Mesendoderm (in vitro differentiated cells): Measurements from ENCODE around the gene TMEM145.

ENCODE experiments used
- DNase-seq: peaks from one replicate; pipeline ENCODE4 v3.0.0; 2013
- H2AK5ac ChIP-seq: 2 replicates; pipeline ENCODE4 v1.6.1; 2013; ENCODE audit warnings: low read length, inconsistent platforms
- H2BK120ac ChIP-seq: 2 replicates; pipeline ENCODE4 v1.6.1; 2013; ENCODE audit warnings: low read depth, mild to moderate bottlenecking, low read length, moderate library complexity, mixed read lengths
- H2BK15ac ChIP-seq: replicated peaks from 2 replicates; pipeline ENCODE4 v1.6.1; 2013; ENCODE audit warnings: low read depth, mild to moderate bottlenecking, moderate library complexity
- H2BK5ac ChIP-seq: 2 replicates; pipeline ENCODE4 v1.6.1; 2013; ENCODE audit warnings: low read length, inconsistent platforms
- H3K18ac ChIP-seq: 2 replicates; pipeline ENCODE4 v1.6.1; 2013; ENCODE audit warnings: mild to moderate bottlenecking, low read length, mixed read lengths
- H3K23ac ChIP-seq: one replicate; pipeline ENCODE4 v1.6.1; 2013; ENCODE audit warnings: low read length
- H3K27ac ChIP-seq: 2 replicates; pipeline ENCODE4 v1.5.1; 2013; ENCODE audit warnings: low read depth, mild to moderate bottlenecking, inconsistent platforms, low read length, moderate library complexity
- H3K27me3 ChIP-seq: 2 replicates; pipeline ENCODE4 v1.6.1; 2013; ENCODE audit warnings: low read length, control low read depth, mild to moderate bottlenecking, inconsistent platforms; ENCODE audit not compliant: insufficient read depth, poor library complexity
- H3K36me3 ChIP-seq: 2 replicates; pipeline ENCODE4 v1.6.1; 2013; ENCODE audit warnings: low read length, inconsistent platforms; ENCODE audit not compliant: control insufficient read depth, insufficient read depth
- H3K4ac ChIP-seq: one replicate; pipeline ENCODE4 v1.6.1; 2013; ENCODE audit warnings: low read depth, mild to moderate bottlenecking, low read length, moderate library complexity
- H3K4me1 ChIP-seq: 2 replicates; pipeline ENCODE4 v1.6.1; 2013; ENCODE audit warnings: low read depth, low read length, inconsistent platforms; ENCODE audit not compliant: control insufficient read depth
- H3K4me2 ChIP-seq: 2 replicates; pipeline ENCODE4 v1.6.1; 2013; ENCODE audit warnings: low read length
- H3K4me3 ChIP-seq: 2 replicates; pipeline ENCODE4 v1.5.1; 2013; ENCODE audit warnings: mild to moderate bottlenecking, low read length
- H3K56ac ChIP-seq: one replicate; pipeline ENCODE4 v1.6.1; 2013; ENCODE audit warnings: low read length
- H3K79me1 ChIP-seq: 2 replicates; pipeline ENCODE4 v1.6.1; 2013; ENCODE audit warnings: low read length, inconsistent platforms
- H3K79me2 ChIP-seq: 2 replicates; pipeline ENCODE4 v1.6.1; 2013; ENCODE audit warnings: mild to moderate bottlenecking, low read length; ENCODE audit not compliant: control insufficient read depth, insufficient read depth
- H3K9ac ChIP-seq: 2 replicates; pipeline ENCODE4 v1.6.1; 2013; ENCODE audit warnings: low read length, inconsistent platforms
- H4K5ac ChIP-seq: one replicate; pipeline ENCODE4 v1.6.1; 2013; ENCODE audit warnings: low read length
- H4K8ac ChIP-seq: one replicate; pipeline ENCODE4 v1.6.1; 2013; ENCODE audit warnings: low read depth, mild to moderate bottlenecking, control low read depth, low read length, moderate library complexity
- WGBS: extraction: QIAGEN DNeasy Blood & Tissue Kit; methylation state at CpG from one replicate; pipeline ENCODE4 v1.1.7; 2013; ENCODE audit warnings: low lambda C conversion rate, missing lambda C conversion rate; ENCODE audit not compliant: insufficient coverage; ENCODE audit errors: extremely low coverage; 5-methylcytosine and 5-hydroxymethylcytosine counted together

The TMEM145 gene

GRCh38 chr19:42272535-42272897 is 40.6 kb upstream of the TMEM145 start:
- Histone ChIP-seq H3K56ac (no peak overlapping the region), H3K27me3 (no peaks in the 10 kb centered on the region), H3K4me3 (no peak overlapping the region), H3K18ac (no peak overlapping the region), H3K4me2 (no peak overlapping the region), H3K4ac (no peak overlapping the region), H4K8ac (no peak overlapping the region), H3K79me2 (no peaks in the 10 kb centered on the region), H2AK5ac (no peak overlapping the region), H3K27ac (no peak overlapping the region), H3K9ac (no peak overlapping the region), H2BK15ac (no peak overlapping the region), H3K23ac (no peak overlapping the region), H3K4me1 (peaks cover 2% of the 10 kb centered on the region), H4K5ac (no peak overlapping the region), H3K79me1 (peaks cover 7% of the 10 kb centered on the region), H2BK120ac (no peak overlapping the region), H3K36me3 (peaks cover 2% of the 10 kb centered on the region), H2BK5ac (no peak overlapping the region)
- DNase-seq = no peak
- no CpG with 5 or more reads among the region's 9 CpGs for WGBS

GRCh38 chr19:42272989-42273406 is 40.1 kb upstream of the TMEM145 start:
- H3K18ac ChIP-seq = no peak overlapping the region
- H3K4me2 ChIP-seq = no peak overlapping the region
- no peak overlapping the region for H3K4me3 ChIP-seq
- H3K27me3 ChIP-seq = no peaks in the 10 kb centered on the region
- no peak overlapping the region for H3K4ac ChIP-seq
- H3K79me1 ChIP-seq = peaks cover 7% of the 10 kb centered on the region
- WGBS = no CpG with 5 or more reads among the region's 23 CpGs
- no peak overlapping the region for H2BK120ac ChIP-seq
- H4K8ac ChIP-seq = no peak overlapping the region
- H3K79me2 ChIP-seq = no peaks in the 10 kb centered on the region
- H3K4me1 ChIP-seq = peaks cover 2% of the 10 kb centered on the region
- no peak overlapping the region for H3K27ac ChIP-seq
- no peak overlapping the region for H3K23ac ChIP-seq
- H2BK15ac ChIP-seq = no peak overlapping the region
- H3K36me3 ChIP-seq = peaks cover 2% of the 10 kb centered on the region
- DNase-seq = no peak
- H3K56ac ChIP-seq = no peak overlapping the region
- H4K5ac ChIP-seq = no peak overlapping the region
- H2BK5ac ChIP-seq = no peak overlapping the region
- H2AK5ac ChIP-seq = no peak overlapping the region
- H3K9ac ChIP-seq = no peak overlapping the region

GRCh38 chr19:42273407-42274064 is 39.6 kb upstream of the TMEM145 start:
- no CpG with 5 or more reads among the region's 43 CpGs for WGBS

GRCh38 chr19:42274065-42274682 is 38.9 kb upstream of the TMEM145 start:
- Histone ChIP-seq H4K8ac (no peak overlapping the region), H3K4me3 (no peak overlapping the region), H2AK5ac (no peak overlapping the region), H3K79me1 (peaks cover 7% of the 10 kb centered on the region), H3K23ac (no peak overlapping the region), H4K5ac (no peak overlapping the region), H3K79me2 (no peaks in the 10 kb centered on the region), H3K4me1 (peaks cover 2% of the 10 kb centered on the region), H3K4ac (no peak overlapping the region), H2BK120ac (no peak overlapping the region), H3K9ac (no peak overlapping the region), H3K56ac (no peak overlapping the region), H3K27ac (no peak overlapping the region), H2BK5ac (no peak overlapping the region), H2BK15ac (no peak overlapping the region), H3K4me2 (no peak overlapping the region), H3K27me3 (no peaks in the 10 kb centered on the region), H3K18ac (no peak overlapping the region), H3K36me3 (peaks cover 2% of the 10 kb centered on the region)
- DNase-seq = no peak
- no CpG with 5 or more reads among the region's 22 CpGs for WGBS

More at GRCh38 chr19:42273407-42274064, 39.6 kb upstream of the TMEM145 start:
- Histone ChIP-seq H4K8ac (no peak overlapping the region), H3K27ac (no peak overlapping the region), H3K56ac (no peak overlapping the region), H2BK120ac (no peak overlapping the region), H3K4ac (no peak overlapping the region), H3K23ac (no peak overlapping the region), H2AK5ac (no peak overlapping the region), H2BK5ac (no peak overlapping the region), H3K27me3 (no peaks in the 10 kb centered on the region), H3K9ac (no peak overlapping the region), H3K4me3 (no peak overlapping the region), H2BK15ac (no peak overlapping the region), H3K18ac (no peak overlapping the region), H3K79me1 (peaks cover 7% of the 10 kb centered on the region), H3K36me3 (peaks cover 2% of the 10 kb centered on the region), H4K5ac (no peak overlapping the region), H3K4me2 (no peak overlapping the region), H3K79me2 (no peaks in the 10 kb centered on the region), H3K4me1 (peaks cover 2% of the 10 kb centered on the region)
- no peak for DNase-seq

- Histone ChIP-seq H3K79me1 (peaks cover 2% of the 10 kb centered on the region), H3K4me2 (no peak overlapping the region), H2AK5ac (no peak overlapping the region), H3K27ac (no peak overlapping the region), H2BK5ac (no peak overlapping the region), H3K4ac (no peak overlapping the region), H4K5ac (no peak overlapping the region), H3K36me3 (peaks cover 2% of the 10 kb centered on the region), H3K18ac (no peak overlapping the region), H2BK120ac (no peak overlapping the region), H4K8ac (no peak overlapping the region), H3K56ac (no peak overlapping the region), H3K27me3 (no peaks in the 10 kb centered on the region), H3K9ac (no peak overlapping the region), H3K4me1 (no peaks in the 10 kb centered on the region), H3K79me2 (no peaks in the 10 kb centered on the region), H3K4me3 (no peak overlapping the region), H2BK15ac (no peak overlapping the region), H3K23ac (no peak overlapping the region)
- WGBS = no CpG with 5 or more reads among the region's 7 CpGs
- no peak for DNase-seq
Observed at GRCh38 chr19:42275103-42275502, 38.0 kb upstream of the TMEM145 start.

GRCh38 chr19:42275517-42275916 is 37.6 kb upstream of the TMEM145 start:
- Histone ChIP-seq H3K27me3 (no peaks in the 10 kb centered on the region), H3K36me3 (peaks cover 2% of the 10 kb centered on the region)
- WGBS = no CpG with 5 or more reads among the region's 3 CpGs

More at GRCh38 chr19:42275517-42275916, 37.6 kb upstream of the TMEM145 start:
- H2AK5ac ChIP-seq = no peak overlapping the region
- no peak overlapping the region for H4K5ac ChIP-seq
- no peak overlapping the region for H3K4me2 ChIP-seq
- no peak overlapping the region for H3K27ac ChIP-seq
- no peak overlapping the region for H3K4me3 ChIP-seq
- no peak overlapping the region for H2BK120ac ChIP-seq
- H2BK5ac ChIP-seq = no peak overlapping the region
- no peak overlapping the region for H3K23ac ChIP-seq
- H3K9ac ChIP-seq = no peak overlapping the region
- no peak overlapping the region for H2BK15ac ChIP-seq
- H3K56ac ChIP-seq = no peak overlapping the region
- no peaks in the 10 kb centered on the region for H3K4me1 ChIP-seq
- H3K4ac ChIP-seq = no peak overlapping the region
- H3K79me2 ChIP-seq = no peaks in the 10 kb centered on the region
- no peak overlapping the region for H3K18ac ChIP-seq
- DNase-seq = no peak
- peaks cover 2% of the 10 kb centered on the region for H3K79me1 ChIP-seq
- no peak overlapping the region for H4K8ac ChIP-seq
